ENCODE data around the gene PTPRK.

Gene PTPRK

DNA sequence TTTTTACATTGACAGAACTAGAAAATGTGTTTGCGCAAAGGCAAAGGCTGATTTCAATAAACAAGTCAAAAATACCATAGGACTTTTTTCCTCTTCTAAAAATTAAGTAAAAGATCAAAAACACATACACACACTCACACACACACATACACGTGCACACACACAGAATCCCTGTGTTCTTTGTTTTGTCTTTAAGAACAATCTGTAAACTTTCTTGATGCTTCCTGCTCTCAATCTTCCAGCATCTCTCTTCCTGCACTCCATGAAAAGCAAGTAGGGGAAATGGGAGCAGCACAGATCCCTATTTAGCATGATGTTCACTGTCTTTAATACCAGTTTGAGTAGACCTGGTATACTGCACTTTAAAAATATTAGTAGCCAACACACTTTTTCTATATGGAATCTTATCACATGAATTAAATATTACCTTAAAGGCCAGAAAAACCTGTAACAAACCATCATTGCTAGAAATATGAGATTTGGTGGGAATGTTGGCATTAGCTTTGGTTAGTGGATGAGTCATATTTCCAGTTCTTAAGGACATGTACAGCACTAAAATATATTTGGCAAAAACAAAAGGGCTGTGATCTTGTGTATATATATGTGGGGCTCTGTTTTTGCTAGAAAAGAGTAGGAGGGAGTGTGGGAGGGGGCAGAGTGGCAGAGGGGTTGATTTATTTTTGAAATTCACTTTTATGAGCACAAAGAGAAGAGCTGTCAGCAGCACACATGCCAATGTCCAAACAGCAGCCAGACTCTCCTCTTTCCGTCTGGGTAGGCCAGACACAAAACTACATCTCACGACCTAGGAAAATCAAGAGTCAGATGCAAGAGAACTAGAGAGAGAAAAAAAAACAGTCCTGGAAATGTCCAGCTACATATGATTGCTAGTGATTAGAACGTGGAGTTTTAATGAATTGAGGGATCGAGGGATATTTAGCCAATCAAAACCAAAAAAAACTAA is 4.6 kb downstream of the PTPRK start:
- no peak for DNase-seq

DNA sequence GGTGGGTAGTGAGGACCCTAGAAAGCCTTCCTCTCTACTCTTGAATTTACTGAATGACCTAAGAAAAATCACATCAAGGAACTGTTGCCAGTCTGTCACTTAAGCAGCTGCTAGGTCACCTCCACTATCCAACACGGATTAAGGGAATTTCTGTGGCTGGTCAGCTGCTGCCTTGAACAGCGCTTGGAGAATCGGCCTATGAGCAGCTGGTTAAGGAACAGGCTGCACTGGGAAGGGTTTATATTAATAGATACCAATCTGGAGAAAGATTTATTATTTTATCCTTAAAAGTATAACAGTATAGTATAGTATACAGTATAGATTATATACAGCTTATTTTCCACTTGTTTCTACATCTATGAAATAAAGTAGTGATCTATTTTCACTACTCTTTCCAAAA is 6.5 kb downstream of the PTPRK start:
- no peak for DNase-seq

DNA sequence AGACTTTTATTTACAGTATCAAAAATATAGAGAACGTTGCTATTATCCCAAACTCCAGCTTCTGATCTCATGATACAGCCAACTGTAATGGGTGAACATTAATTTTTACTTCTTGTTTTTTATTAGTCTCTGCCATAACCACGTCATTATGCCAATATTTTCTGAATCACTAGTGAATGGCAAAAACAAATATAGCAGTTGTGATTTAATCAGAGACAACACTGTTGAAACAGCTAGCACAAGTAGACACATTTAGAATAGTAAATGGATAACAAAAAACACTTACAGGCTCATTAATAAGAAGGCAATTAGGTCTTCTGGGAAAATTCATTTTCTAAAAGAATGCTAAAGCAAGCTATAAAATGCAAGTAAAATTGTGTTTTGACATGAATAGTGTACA is 8.1 kb downstream of the PTPRK start:
- no peak for DNase-seq

DNA sequence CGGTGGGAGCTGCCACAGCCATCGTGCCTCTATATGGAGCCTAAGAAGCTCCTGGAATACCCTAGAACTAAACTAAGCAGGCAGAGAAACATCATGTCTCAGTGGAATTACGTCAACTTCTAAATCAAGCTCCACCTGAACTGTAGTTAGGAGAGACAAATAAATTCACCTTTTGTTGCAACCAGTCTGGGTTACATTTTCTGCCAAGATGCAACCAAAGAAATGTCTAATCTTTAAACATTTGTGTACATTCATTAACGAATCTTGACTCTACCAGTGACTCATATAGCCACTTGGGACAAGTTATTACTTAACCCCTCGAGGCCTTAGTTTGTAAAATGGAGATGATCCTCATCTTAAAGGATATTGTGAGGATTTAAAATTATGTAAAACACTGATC is 8.9 kb downstream of the PTPRK start:
- DNase-seq = no peak

DNA sequence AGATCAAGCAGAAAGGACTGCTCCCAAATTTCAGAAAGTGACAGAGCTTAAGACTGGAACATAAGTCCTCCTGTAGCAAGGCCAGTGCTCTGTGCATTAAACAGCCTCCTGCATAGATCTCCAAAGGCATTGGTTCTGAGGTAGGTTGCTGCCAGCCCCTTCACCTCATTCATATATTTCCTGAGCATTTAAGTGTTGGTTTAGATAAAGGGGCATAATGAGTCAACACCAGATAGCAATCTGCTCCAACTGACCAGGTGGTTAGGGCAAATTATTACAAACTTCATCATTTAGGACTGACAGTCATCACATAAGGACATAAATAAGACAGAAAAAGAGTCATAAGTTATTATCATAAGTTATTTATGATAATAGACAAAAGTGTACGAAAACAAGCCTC is 10.7 kb downstream of the PTPRK start:
- DNase-seq = no peak

DNA sequence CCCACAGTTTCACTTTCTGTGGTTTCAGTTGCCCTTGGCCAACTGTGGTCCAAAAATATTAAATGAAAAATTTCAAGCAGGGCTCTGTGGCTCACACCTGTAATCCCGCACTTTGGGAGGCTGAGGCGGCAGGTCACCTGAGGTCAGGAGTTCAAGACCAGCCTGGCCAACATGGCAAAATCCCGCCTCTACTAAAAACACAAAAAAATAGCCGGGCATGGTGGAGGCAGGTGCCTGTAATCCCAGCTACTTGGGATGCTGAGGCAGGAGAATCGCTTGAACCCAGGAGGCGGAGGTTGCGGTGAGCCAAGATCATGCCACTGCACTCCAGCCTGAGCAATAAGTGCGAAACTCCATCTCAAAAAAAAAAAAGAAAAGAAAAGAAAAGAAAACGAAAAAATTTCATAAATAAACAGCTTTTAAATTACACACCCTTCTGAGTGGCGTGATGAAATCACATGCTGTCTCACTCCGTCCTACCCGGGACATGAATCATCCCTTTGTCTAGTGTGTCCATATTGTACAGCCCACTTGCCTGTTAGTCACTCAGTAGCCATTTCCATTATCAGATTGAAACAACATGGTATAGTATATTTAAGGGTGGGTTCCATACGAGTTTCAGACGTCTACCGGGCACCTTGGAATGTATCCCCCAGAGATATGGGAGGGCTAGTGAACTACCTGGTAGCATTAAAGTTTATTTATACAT is 11.7 kb downstream of the PTPRK start:
- DNase-seq = no peak

DNA sequence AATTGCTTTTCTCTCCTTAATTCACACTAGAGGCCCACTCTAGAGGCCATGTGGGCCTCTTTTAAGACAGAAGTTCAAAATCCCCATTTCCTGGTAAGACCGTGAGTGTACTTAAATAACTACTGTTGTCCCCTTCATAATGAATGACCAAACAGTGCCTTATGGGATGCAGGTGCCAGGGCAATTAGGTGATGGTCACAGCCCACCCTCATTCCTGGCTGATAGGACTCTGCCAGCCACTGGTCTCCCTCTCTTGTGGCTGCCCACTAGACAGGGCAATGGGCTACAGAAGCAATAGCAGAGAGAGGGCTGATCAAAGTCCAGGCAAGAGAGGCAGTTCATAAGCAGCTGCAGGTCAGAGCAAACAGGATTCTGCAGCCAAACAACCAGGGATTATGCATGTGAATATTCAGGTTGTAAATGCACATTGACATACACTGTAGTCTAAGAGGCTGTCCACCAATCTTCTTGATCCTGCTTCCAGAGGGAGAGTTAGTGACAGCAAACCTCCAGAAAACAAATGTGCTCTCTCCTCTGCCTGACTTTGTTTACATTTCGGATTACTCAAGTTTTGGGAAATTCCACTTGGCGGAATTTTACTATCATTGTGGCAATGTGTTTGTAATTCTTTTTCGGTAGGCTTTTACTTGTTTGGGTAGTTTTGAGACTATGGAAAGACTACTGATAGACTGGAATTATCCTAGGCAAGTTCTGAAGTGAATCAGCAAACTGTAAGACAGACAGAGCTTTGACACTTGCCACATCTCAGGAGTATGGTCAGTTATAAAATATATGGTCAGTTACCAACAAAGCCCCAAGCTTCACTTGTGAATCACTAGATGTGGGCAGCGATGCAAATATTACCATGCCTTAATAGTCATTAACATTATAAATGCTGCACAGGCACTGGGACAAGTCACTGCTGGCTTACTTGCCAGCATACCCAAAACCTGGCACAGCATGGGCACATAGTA is 12.8 kb downstream of the PTPRK start:
- no peak for DNase-seq

DNA sequence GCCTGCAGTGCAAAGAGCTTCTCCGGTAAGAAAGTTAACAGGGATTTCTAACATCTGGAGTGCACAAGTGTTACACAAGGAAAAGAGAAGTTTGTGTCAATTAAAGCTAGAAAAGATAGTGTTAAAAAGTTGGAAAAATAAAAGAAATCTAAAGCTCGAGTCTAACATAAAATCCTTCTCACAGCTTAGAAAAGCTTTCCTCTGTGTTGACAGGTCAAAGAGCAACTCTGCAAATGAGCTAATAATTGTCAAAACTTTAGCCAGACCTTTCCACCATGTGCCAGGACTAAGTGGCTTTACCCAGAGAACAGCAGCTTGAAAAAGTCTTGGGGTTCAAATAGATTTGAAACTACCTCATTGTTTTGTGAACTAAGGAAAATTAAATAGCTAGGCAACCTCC is 14.8 kb downstream of the PTPRK start:
- no peak for DNase-seq

DNA sequence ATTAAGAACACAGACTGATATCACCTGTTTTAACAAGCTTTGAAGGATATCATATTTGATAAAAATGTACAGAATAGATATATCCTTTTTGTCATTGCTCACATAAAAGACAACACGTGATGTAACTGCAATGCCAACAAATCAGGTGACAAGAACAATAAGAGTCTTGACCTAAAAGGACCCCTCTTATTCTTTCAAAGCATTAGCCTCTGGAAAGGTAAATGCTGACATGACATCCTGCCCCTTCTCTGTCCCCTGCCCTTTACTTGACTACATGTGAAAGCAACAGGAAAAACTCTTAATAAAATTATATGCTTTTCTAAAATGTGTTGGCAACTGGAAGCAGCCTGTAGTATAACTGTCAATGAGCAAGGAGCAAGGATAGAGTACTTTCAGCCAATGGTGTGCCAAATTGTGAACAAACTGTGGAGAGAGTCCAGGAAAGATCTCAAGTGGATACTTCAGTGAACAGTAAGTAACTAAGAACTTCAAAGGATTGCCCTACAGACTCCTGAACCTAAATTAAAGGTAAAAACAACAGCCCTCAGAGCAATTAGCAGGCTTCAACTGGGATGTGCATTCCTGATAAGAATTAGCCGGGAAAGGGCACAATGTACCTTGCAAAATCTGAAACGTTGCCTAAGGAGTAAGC is 16.3 kb downstream of the PTPRK start:
- DNase-seq = no peak

DNA sequence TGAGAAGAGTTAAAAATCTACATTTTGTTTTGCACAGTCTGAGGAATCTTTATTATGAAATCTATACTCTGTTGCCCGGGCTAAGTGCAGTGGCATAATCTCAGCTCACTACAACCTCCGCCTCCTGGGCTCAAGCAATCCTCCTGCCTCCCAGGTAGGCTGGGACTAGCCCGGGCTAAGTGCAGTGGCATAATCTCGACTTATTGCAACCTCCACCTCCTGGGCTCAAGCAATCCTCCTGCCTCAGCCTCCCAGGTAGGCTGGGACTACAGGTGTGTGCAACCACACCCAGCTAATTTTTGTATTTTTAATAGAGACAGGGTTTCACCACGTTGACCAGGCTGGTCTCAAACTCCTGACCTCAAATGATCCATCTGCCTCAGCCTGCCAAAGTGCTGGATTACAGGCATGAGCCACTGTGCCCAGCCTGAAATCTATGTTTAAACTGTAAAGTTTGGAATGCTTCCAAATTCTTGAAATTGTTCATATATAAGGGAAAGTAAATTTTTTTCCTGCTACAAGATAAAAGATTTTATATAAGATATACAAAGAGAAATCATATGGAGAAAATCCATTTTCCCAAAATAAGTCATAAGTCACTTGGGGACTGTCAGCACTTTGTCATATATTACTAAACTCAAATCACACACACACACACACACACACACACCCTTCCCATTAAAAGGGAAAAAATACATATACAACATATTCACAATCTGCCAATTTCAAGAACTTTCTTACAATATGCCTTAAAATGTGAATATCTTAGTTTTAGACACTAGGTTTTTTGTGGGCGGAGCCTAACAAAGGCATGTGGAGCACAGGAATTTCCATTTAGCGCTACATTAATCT is 19.4 kb downstream of the PTPRK start:
- no peak for DNase-seq

DNA sequence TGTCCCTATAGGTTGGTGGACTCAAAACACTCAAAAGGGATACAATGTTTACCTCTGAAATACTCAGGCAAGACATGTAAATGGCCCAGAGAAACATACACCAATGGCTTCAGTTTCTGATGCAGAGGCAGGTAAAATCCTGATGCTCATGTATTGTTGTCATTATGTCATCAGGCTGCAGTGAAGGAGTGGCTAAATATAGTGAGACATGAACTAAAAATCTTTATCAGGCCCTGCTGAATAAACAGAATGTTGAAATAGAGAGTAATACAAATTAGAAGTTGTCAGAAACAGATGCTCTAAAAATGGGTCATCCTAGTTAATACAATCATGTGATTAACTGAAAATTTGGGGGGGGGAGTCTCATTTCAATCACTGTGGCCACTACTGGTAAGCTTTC is 20.4 kb downstream of the PTPRK start:
- no peak for DNase-seq

DNA sequence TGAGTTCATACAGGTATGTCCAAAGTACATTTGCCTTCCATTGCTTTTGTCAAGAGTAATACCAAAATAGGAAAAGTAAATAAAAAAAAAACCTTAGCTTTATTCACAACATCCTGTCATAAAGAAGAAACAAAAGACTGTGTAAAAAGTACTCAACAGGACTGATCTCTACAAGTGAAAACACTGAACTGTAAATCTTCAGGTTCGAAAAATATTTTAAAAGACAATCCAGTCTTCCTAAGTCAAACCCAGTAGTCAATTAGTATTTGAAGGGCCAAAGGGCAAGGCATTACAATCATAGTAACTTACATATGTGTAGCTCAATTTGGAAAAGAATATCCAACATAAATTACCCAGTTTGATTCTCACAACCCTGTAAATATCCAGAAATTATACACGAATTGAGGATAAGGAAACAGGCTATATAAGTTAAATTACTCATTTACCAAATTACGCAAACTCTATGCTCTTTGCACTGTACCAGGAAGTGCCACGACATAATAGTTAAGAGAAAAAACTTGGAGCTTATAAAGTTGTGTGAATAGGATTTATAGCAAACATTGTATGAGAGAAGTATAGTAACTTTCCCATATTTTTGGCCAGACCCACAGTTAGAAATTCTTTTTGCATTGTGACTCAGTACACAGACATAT is 21.2 kb downstream of the PTPRK start:
- no peak for DNase-seq

DNA sequence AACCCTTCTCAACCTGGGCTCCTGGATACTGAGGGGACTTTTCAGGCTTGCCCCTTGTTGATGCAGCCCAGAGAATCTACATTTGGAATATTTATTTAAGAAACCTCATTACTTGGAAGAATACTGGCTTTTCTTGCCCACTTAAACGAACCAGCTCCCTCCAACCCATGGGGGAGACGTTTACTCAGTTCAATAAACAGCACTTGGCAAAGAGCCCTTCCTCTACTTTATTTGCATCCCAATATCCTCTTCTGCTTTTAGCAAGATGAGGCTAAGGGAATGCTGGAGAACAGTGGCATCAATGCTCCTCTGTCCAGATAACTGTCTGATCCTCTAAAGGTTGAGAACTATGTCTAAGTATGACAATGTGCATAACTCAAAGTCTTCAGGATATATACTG is 22.2 kb downstream of the PTPRK start:
- no peak for DNase-seq

DNA sequence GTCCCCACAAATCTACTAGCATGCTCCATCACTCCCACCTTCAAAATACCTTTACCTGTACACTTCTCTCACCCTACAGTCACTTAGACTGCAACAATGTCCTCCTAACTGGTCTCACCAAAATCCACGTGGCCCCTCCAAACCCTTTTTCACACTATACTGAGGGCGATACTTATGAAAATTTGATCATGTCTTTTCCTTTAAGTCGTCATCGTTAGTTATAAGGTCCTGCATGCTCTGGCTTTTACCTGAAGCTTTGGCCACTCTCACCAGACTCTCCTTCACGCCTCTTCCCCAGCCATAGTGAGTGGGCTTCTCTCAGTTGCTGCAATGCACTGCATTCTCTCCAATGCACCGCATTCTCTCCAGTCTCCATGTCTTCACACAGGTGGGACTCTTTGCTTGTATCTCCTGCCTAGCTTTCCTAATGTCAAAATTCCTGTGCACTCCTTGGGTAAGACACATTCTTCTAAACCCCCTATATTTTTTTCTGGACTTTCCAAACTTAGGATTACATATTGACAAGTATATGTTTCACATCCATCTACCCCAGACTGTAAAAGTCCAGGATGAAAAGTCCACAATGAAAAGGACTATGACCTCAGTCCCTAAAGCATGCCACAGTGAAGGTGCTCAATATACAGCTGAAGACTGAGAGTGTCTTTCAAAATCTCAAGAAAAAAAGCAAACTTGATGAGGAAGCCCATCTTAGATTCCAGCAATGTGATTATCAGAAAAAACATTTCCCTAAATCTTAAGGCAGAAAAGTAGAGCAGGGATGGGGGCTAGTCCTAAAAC is 24.7 kb downstream of the PTPRK start:
- no peak for DNase-seq

DNA sequence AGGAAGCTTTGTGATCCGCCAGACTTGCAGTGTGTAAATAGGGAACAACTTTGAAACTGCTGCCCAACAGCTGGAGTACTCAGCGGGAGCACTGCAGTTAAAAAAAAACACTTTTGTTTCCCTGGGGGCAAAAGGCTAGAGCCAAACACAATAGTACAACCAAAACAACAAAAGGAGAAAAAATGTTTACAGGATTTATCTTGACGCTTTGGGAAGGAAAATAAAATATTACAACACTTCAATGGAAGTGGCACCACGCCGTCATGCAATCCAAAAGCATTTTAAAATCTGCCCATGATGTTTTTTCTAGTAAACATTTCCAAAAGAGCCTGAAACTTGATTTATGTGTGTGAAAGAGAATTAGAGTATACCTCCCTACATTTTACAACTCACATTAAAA is 26.0 kb downstream of the PTPRK start:
- no peak for DNase-seq

DNA sequence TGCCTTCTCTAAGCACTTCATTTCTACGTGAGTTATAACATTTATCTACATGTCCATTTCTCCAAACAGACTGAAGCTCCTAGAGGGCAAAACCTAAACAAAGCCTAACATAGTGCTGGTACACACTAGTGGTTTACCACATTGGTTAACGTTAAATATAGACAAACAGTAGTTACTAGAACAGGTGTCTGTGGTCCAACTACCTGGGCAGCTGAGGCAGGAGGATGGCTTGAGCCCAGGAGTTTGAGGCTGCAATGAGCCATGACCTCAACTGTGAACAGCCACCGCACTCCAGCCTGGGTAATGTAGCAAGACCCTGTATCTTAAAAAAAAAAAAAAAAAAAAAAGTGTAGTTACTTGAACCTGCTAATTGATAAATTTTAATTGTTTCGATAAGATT is 26.5 kb downstream of the PTPRK start:
- no peak for DNase-seq

DNA sequence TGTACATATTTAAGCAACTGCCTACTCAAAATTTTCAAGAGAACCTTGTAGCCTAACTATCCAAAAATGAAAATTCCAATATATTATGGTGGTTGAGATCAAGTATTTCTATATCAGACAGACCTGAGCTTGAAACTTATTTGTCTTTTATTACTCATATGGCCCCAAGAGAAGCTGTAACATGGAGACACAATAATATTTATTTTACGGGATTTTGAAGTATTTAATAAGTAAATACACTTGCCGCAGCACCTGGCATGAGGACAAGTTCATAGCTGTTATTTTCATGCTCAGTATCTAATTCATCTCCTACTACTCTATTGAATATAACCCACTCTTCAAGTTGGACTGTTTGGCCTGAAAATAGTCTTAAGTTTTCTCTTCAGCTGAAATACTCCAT is 28.0 kb downstream of the PTPRK start:
- DNase-seq = no peak

DNA sequence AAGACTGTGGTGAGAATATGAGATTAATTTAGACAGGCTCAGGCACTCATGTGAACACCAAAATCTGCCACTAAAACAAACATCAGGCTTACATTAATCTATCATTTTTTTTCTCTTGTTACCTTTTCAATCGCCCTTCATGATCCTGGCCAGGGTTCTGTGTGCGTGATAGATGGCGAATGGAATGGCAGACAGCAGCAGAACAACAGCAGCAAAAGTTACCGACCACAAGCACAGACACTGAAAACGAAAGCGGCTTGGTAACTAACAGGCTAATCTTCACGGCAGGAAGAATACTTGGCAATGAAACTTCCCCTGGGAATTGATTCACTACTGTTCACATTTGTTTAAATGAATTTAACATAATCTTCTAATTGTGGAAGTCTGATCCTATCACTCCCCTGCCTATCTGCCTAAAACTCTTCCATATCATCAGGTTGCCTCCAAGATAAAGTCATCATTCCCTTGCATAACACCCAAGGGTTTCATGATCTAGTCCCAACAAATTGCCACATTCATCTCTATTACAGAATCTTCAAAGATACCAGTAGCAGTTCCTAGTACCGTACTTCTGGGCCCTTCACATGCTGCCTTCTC is 28.7 kb downstream of the PTPRK start:
- DNase-seq = no peak

DNA sequence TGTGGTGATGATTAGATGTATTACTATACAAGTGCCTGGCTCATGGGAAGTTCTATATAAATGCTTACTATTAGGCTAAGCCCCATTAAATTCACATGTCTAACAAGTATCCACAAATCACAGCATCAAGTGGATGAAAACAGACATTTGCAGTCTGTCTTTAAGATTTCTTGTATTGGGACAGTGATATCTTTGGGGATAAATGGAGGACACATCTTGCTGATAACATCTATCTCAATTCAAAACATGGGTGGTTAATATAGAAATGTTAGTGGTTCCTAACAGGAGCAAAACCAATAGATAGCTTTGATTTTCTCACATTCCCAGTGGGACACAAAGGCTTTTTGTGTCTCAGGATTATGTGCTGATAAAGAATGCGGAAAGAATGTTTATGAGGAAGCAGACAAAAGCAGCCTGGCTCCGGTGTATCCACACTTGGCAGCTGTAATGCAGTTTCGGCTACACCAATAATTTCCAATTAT is 29.3 kb downstream of the PTPRK start:
- no peak for DNase-seq

DNA sequence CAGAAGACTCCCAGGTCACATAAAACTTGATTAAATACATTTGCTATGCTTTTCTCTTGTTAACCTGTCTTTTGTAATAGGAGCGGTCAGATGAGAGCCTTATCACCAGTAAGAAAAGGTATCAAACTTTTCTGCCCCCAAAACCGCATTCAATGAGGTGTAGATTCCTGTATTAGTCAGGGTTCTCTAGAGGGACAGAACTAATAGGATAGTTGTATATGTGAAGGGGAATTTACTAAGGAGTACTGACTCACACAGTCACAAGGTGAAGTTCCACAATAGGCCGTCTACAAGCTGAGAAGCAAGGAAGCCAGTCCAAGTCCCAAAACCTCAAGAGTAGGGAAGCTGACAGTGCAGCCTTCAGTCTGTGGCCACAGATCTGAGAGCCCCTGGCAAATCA is 32.7 kb downstream of the PTPRK start:
- no peak for DNase-seq

Data from NK-92 treated with Interleukin-12 subunit alpha and Interleukin-12 subunit beta, amount 100 ng/mL, for 24 hours (cell line).